ENCODE data around the gene PBXIP1.

PBXIP1 gene

GRCh38 chr1:154964359-154964758, 8.5 kb upstream of the PBXIP1 start:
- DNase-seq (ENCODE audit: extremely low read depth, low read depth): no peak
- H3K4me3 ChIP-seq (replicated peaks; ENCODE audit: low read depth, low read length): no peak overlapping the region
- TF ChIP-seq CTCF (IDR thresholded peaks at IDR 0.05; ENCODE audit: low read depth, low read length, missing control alignments): no peak

GRCh38 chr1:154963643-154964042, 7.7 kb upstream of the PBXIP1 start:
- DNase-seq (ENCODE audit: extremely low read depth, low read depth): no peak
- TF ChIP-seq CTCF (IDR thresholded peaks at IDR 0.05; ENCODE audit: low read depth, low read length, missing control alignments): no peak
- no peak overlapping the region for H3K4me3 ChIP-seq (replicated peaks; ENCODE audit: low read depth, low read length)

- no peak for DNase-seq (ENCODE audit: extremely low read depth, low read depth)
- peak overlapping the region; percentile 64 for H3K4me3 ChIP-seq (replicated peaks; ENCODE audit: low read depth, low read length)
- no peak for TF ChIP-seq CTCF (IDR thresholded peaks at IDR 0.05; ENCODE audit: low read depth, low read length, missing control alignments)
Observed at GRCh38 chr1:154962795-154963330, 7.0 kb upstream of the PBXIP1 start.

GRCh38 chr1:154962156-154962749, 6.4 kb upstream of the PBXIP1 start:
- TF ChIP-seq CTCF (IDR thresholded peaks at IDR 0.05; ENCODE audit: low read depth, low read length, missing control alignments): no peak
- peak overlapping the region; percentile 64 for H3K4me3 ChIP-seq (replicated peaks; ENCODE audit: low read depth, low read length)
- no peak for DNase-seq (ENCODE audit: extremely low read depth, low read depth)

GRCh38 chr1:154961207-154962155, 5.6 kb upstream of the PBXIP1 start, which contains the start of gene PYGO2:
TSS of gene PYGO2 (minus strand) at chr1:154961782. CDS start at chr1:154961576, 206 bp downstream.
- DNase-seq (ENCODE audit: extremely low read depth, low read depth): no peak
- H3K4me3 ChIP-seq (replicated peaks; ENCODE audit: low read depth, low read length): peak within 1 kb of the TSS; percentile 64
- TF ChIP-seq CTCF (IDR thresholded peaks at IDR 0.05; ENCODE audit: low read depth, low read length, missing control alignments): peak; percentile 9

- DNase-seq (ENCODE audit: extremely low read depth, low read depth): no peak
- no peak for TF ChIP-seq CTCF (IDR thresholded peaks at IDR 0.05; ENCODE audit: low read depth, low read length, missing control alignments)
- H3K4me3 ChIP-seq (replicated peaks; ENCODE audit: low read depth, low read length): peak overlapping the region; percentile 64
Observed at GRCh38 chr1:154960446-154961136, 4.7 kb upstream of the PBXIP1 start.
